Pancreas (tissue), 10 donors: Measurements from ENCODE around the gene DHFR2. TPM values are rescaled to one million over a fixed set of nuclear protein-coding genes. Genes with fewer than 3 reads are reported as not detected.

Experiments
- ATAC-seq, 4 donors: fragments of 200-7000 bp; cut with Tn5 transposase; one replicate each; pipeline versions ENCODE4 v1.8.0 to v1.9.1; 2020; ENCODE audit warnings: mild to moderate bottlenecking in 4 of 4, moderate library complexity in 4 of 4
- DNase-seq, 6 donors: peaks; one replicate each; pipeline ENCODE4 v3.0.0-alpha.2; 2020
- FAIRE-seq: peaks from 2 replicates; lab custom pipeline; 2012; peaks lifted over from hg19 to GRCh38; lab: Jason Lieb, UNC
- H3K27ac ChIP-seq, 4 donors: fragments of 200-600 bp; sonication (generic); 1 replicate in 3 of 4; 2 replicates in 1 of 4; pipeline versions ENCODE4 v1.5.0 to v1.8.0; 2020
- H3K27me3 ChIP-seq, 4 donors: fragments of 200-600 bp; one replicate each; pipeline ENCODE4 v1.8.0; 2021
- H3K36me3 ChIP-seq, 3 donors: fragments of 200-600 bp; sonication (generic) in 1 of 3; one replicate each; pipeline versions ENCODE4 v1.5.0 to v1.8.0; 2020 to 2021
- H3K4me1 ChIP-seq, 3 donors: fragments of 200-600 bp; one replicate each; pipeline ENCODE4 v1.8.0; 2021
- H3K4me3 ChIP-seq, 4 donors: fragments of 200-600 bp; sonication (generic) in 2 of 4; one replicate each; pipeline versions ENCODE4 v1.5.0 to v1.8.0; 2020 to 2021
- H3K9me3 ChIP-seq, 4 donors: fragments of 200-600 bp; one replicate each; pipeline ENCODE4 v1.8.0; 2021
- CTCF ChIP-seq, 4 donors: fragments of 200-600 bp; sonication (generic) in 3 of 4; IDR thresholded peaks; one replicate each; pipeline versions ENCODE4 v1.5.0 to v1.8.0; 2021; ENCODE audit warnings: antibody characterized with exemption in 4 of 4
- WGBS, 2 donors: extraction: QIAGEN DNeasy Blood & Tissue Kit; methylation state at CpG; one replicate each; pipeline ENCODE4 v1.1.7; 2013; 5-methylcytosine and 5-hydroxymethylcytosine counted together
- intact Hi-C, 3 donors: fragments of 100-400 bp; cut with DNase I; formaldehyde crosslinking; loops; one replicate each; pipeline versions ENCODE4 v1.11.1 to v1.14.2; 2022
- polyA plus RNA-seq, 2 donors: library from polyadenylated mRNA; stranded (reverse); fragments of 200-250 nt; gene quantifications; one replicate each; pipeline ENCODE4 v1.2.3, GENCODE V29; 2013
- total RNA-seq, 6 donors: library from RNA; stranded (reverse); fragmentation: NEBNext Ultra II Directional in 4 of 6; extraction: Animal tissue kit (Norgen Biotek cat#: 25700) in 4 of 6; gene quantifications; one replicate each; pipeline versions ENCODE4 v1.2.1 to v1.2.4, GENCODE V29; 2021 to 2023
- donor health status: healthy with polysubstance abuse.
- donor health status: DM: no; HTN: no; CAD: no; lungs with moderate emphysema.
- donor health status: DM: no; HTN: no; CAD: no.
- donor health status: control.
- donor health status: control.
- donor health status: Bipolar disorder and iron deficiency.
- donor health status: DM: yes; HTN: yes; CAD: no.
- donor health status: DM: no; HTN: no; CAD: no.
- donor health status: DM: no; HTN: no; CAD: no.
- donor health status: DM: yes; HTN: yes; CAD: no.

The DHFR2 gene
- total and polyA plus RNA-seq, 8 donors = 1.9 to 5.0 (median 3.7) TPM

DNA sequence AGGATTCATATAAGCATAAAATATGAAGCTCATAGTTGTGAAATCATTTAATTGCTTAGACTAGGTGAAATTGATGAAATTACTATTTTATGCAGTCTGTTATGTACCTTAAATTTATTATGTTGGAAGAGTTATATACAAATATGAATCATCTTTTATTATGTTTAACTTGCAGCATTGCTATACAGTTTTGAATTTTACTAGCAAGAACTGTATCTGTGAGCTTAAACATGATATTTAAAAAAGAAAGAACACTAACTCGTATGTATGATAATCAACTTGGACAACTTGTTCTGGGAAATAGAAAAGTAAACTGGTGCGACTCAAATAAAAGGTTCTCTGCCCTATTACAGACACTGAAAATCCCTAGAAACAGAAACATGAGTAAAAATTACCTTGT is 36.1 kb downstream of the DHFR2 start:
- DNase-seq (no peak), ATAC-seq (no peak), FAIRE-seq (peak; percentile 95)
- Histone ChIP-seq H3K4me1 (peaks cover 0 to 27% (median 9%) of the 10 kb centered on the region in 3 donors), H3K36me3 (no peaks in the 10 kb centered on the region), H3K27me3 (no peaks in the 10 kb centered on the region), H3K27ac (peak overlapping the region in 1 of 4 donors; percentile 11), H3K4me3 (peak overlapping the region in 3 of 4 donors; percentile 3 to 47 (median 35)), H3K9me3 (no peaks in the 10 kb centered on the region)
- TF ChIP-seq CTCF (IDR thresholded peaks at IDR 0.05) = no peak
- intact Hi-C loops = no loop called here
- 9 to 13% methylated on average over 2 of the region's 2 CpGs for WGBS, 2 donors

DNA sequence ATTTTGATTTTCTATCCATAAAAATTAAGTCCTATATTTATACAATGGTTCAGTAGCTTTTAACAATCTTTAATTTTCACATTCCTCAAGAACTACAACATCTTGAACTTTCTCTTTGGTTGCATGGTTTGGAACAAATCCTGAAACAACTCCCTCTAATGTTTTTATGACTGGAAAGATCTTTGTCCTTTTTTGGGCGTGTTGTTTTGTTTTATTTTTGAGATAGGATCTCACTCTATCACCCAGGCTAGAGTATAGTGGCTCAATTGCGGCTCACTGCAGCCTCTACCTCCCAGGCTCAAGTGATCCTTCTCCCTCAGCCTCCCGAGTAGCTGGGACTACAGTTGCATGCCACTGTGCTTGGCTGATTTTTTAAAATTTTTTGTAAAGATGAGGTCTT is 38.3 kb downstream of the DHFR2 start:
- intact Hi-C loops = no loop called here
- DNase-seq (no peak), ATAC-seq (no peak), FAIRE-seq (peak; percentile 39)
- WGBS, 2 donors = 76 to 89% methylated on average over 3 of the region's 3 CpGs
- H3K9me3 ChIP-seq = no peaks in the 10 kb centered on the region
- H3K4me1 ChIP-seq = peaks cover 0 to 30% (median 13%) of the 10 kb centered on the region in 3 donors
- no peaks in the 10 kb centered on the region for H3K36me3 ChIP-seq
- no peak overlapping the region for H3K27ac ChIP-seq
- no peak overlapping the region for H3K4me3 ChIP-seq
- H3K27me3 ChIP-seq = no peaks in the 10 kb centered on the region
- no peak for TF ChIP-seq CTCF (IDR thresholded peaks at IDR 0.05)

DNA sequence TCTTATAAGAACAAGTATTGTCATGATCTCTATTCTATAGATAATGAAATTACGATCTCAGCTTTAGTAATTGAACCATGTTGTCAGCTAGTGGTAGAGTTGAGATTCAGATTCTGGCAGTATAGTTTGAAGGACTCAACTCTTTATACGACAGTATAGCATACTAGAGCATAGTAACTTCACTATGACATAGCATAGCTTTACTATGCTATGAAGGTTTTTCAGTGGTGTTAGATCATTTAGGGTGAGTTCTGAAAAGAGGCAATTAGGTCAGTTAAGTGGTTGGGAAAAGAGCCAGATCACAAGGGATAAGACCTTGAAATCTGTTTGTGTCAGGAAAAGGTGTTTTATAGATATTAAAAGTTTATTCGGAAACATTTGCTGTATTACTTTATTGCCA is 42.4 kb downstream of the DHFR2 start:
- Histone ChIP-seq H3K36me3 (no peaks in the 10 kb centered on the region), H3K27ac (no peak overlapping the region), H3K9me3 (no peaks in the 10 kb centered on the region), H3K27me3 (no peaks in the 10 kb centered on the region), H3K4me3 (no peak overlapping the region), H3K4me1 (peaks cover 0 to 9% (median 7%) of the 10 kb centered on the region in 3 donors)
- TF ChIP-seq CTCF (IDR thresholded peaks at IDR 0.05) = no peak
- WGBS, 2 donors = 46 to 56% methylated on average over 3 of the region's 3 CpGs
- intact Hi-C loops = no loop called here
- ATAC-seq (peak in 3 of 4 donors; percentile 31 to 59 (median 48)), DNase-seq (no peak), FAIRE-seq (no peak)

DNA sequence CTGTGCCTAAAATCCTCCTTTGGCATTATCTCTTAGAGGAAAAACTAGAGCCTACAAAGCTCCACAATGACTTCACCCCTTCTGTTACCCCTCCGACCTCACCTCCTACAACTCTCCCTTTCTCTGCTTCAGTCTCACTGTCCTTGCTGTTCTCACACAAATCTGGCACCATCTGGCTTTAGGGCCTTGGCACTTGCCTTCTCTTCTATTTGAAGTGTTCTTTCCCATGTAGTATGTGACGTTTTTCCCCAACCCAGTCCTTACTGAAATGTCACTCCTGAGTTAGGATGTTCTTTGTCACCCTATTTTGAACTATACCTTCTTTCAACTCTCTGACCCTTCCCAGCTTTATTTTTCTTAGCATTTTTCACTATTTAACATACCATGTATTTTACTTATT is 43.1 kb downstream of the DHFR2 start:
- DNase-seq = no peak
- peak in 3 of 4 donors; percentile 15 to 43 (median 29) for ATAC-seq
- TF ChIP-seq CTCF (IDR thresholded peaks at IDR 0.05) = no peak
- Histone ChIP-seq H3K4me1 (peaks cover 0 to 9% (median 4%) of the 10 kb centered on the region in 3 donors), H3K27me3 (no peaks in the 10 kb centered on the region), H3K9me3 (no peaks in the 10 kb centered on the region), H3K4me3 (no peak overlapping the region), H3K36me3 (no peaks in the 10 kb centered on the region), H3K27ac (no peak overlapping the region)
- FAIRE-seq = no peak
- 74 to 76% methylated on average over 2 of the region's 2 CpGs for WGBS, 2 donors
- intact Hi-C loops = loop anchor here in 1 of 3 donors (10.0 kb wide), 1 partner anchor 45 kb away; the partner anchor contains the start of genes DHFR2 and NSUN3

DNA sequence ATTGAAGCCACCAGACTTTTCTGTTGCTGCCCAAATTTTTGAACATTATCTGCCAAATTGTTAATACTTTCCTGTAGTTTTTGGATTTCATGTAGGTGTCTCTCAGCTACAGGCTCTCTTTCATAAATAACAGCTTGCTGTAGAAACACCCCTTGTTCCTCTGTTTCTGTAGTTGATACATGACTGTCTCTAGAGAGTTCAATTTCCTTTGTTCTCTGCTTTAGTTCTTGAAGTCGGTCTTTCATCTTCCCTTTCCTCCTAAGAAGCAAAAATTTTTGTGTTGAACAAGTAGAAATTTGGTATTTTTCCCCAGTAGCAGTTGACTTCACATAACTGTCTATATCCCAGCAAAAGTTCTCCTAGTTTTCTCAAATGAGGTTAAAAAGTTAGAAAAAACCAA is 47.7 kb downstream of the DHFR2 start:
- no peak overlapping the region for H3K4me3 ChIP-seq
- 91% methylated on average over 1 of the region's 1 CpG for WGBS, 2 donors
- ATAC-seq (no peak), FAIRE-seq (no peak), DNase-seq (no peak)
- TF ChIP-seq CTCF (IDR thresholded peaks at IDR 0.05) = no peak
- H3K4me1 ChIP-seq = no peaks in the 10 kb centered on the region
- H3K9me3 ChIP-seq = no peaks in the 10 kb centered on the region
- intact Hi-C loops = loop anchor here in 1 of 3 donors (10.0 kb wide), 1 partner anchor 50 kb away; the partner anchor contains the start of genes DHFR2 and NSUN3
- no peak overlapping the region for H3K27ac ChIP-seq
- no peaks in the 10 kb centered on the region for H3K27me3 ChIP-seq
- no peaks in the 10 kb centered on the region for H3K36me3 ChIP-seq
